Fibroblast of skin of scalp (primary cell): ENCODE results near the gene TXNDC15.
A peak's percentile ranks its signal among the peaks of the same experiment; 100 is the strongest.

Experiments used
- DNase-seq: peaks from one replicate; pipeline ENCODE4 v3.0.0-alpha.2; 2013

Gene TXNDC15

GRCh38 chr5:134920848-134921575 is 46.8 kb downstream of the TXNDC15 start:
- DNase-seq = no peak

GRCh38 chr5:134932508-134932907 is 58.3 kb downstream of the TXNDC15 start:
- DNase-seq = no peak

GRCh38 chr5:134934202-134934601 is 60.0 kb downstream of the TXNDC15 start:
- no peak for DNase-seq

GRCh38 chr5:134935711-134936602 is 61.8 kb downstream of the TXNDC15 start:
- no peak for DNase-seq

- no peak for DNase-seq
These were observed 63.4 kb downstream of the TXNDC15 start for GRCh38 chr5:134937526-134937925.

DNA sequence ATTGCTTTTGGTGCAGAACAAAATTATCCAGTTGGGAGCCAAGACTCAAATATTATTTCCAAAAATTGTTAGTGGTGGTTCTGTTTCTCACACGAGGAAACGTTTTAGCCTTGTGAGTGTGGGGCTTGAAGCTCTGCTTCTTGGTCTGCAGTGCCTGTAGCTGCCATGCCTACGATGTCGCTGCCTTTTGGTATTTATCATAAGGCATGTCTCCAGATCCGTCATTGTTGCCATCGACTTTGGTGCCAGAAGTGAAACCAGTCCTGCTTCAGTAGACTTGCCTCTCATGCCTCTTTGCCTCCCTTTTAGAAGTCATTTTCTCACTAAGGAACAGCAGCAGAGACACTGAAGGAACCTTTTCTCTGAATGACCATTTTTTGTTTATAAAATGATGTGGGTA is 63.9 kb downstream of the TXNDC15 start:
- no peak for DNase-seq

DNA sequence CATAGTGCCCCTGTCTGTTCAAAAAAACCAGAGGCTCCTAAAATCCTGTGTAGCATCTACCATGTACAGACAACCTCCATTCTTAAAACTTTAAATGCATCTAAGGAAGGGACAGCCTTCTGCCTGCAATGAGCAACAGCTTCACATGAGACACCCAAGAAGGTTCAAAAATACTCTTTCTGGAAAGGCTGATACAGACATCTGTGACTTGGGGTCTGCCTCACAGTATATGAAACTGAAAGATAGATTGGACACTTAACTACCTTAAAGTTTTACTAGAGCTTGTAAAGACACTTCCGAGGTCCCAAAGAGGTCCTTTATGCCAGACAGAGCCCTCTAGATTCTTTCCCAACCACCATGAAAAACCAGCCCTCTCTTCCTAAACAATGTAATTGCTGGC is 65.3 kb downstream of the TXNDC15 start:
- DNase-seq = no peak

DNA sequence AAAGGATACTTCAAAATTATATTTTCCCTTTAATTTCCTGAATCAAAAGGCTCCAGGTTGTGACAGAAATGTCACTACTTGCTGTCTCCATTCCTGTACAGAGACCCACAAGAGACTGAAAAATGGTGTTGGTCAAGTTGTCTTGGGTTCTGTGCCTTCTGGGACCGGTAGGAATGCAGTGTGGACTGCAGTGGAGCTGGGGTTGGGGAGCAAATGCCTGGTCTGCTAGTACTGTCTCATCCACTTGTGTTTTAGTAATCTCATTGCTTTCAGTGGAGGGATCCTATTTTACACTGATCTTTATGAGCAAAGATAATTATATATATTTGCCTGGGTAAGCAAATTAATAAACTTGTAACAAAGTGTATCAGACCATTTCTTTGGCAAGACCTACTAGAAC is 69.4 kb downstream of the TXNDC15 start:
- DNase-seq = no peak

DNA sequence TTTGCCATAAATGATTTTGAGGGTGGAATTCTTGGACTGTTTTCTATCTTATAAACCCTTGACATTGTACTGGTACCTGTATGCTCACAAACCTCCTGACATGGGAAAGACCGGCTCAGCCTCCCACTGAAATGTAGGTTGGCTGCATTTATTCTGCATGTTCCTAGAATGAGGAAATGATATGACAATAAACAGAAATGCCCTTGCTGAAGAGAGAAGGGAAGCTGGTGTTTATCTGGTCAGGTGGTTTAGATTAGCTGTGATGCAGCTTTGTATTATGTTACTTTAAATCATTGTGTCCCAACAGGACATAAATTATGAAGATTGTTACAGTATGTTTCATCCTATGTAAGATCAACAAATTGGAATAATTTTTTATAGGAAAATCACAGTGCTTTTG is 70.5 kb downstream of the TXNDC15 start:
- no peak for DNase-seq

- no peak for DNase-seq
These were observed 70.9 kb downstream of the TXNDC15 start for GRCh38 chr5:134945041-134945440.

GRCh38 chr5:134948911-134949310 is 74.7 kb downstream of the TXNDC15 start:
- DNase-seq = peak; percentile 5

DNA sequence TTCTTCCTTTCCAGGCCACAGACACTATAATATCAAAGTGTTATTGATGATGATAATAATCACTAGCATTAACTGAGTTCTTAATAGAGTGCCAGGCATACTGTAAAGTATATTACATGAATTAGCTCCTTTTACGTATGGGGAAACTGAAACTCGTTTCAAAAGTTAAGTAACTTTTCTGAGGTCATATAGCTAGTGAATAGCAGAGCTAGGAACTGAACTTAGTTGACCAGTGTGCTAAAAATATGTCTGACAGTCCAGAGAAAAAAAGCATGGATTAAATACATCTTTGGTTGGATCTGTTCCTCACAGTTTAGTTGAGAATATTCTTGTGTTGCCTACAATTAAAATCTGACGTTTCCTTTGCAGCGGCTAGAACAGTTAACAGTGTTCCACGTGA is 75.1 kb downstream of the TXNDC15 start:
- DNase-seq = no peak
